HepG2 (cell line): ENCODE data around the gene CHRNA3. TPM values are rescaled to one million over a fixed set of nuclear protein-coding genes. Genes with fewer than 3 reads are reported as not detected.

Experiments used
- GABPB1 ChIP-seq: IDR thresholded peaks from 2 replicates; pipeline ENCODE4 v1.6.1; 2016; ENCODE audit warnings: mild to moderate bottlenecking, missing genetic modification reagents, moderate library complexity, missing compliant biosample characterization
- KDM5A ChIP-seq: fragments of 200-600 bp; sonication (generic); IDR thresholded peaks from 2 replicates; pipeline ENCODE4 v1.7.0; 2018; ENCODE audit warnings: antibody characterized with exemption, mild to moderate bottlenecking, low read length, borderline replicate concordance
- NFE2 ChIP-seq: sonication (generic); formaldehyde crosslinking; IDR thresholded peaks from 2 replicates; pipeline ENCODE4 v1.4.0; 2020; ENCODE audit warnings: missing genetic modification reagents
- PAX8 ChIP-seq: sonication (generic); formaldehyde crosslinking; IDR thresholded peaks from 2 replicates; pipeline ENCODE4 v1.8.0; 2022; ENCODE audit warnings: mild to moderate bottlenecking, missing genetic modification reagents, borderline replicate concordance
- POLR2G ChIP-seq: fragments of 200-400 bp; formaldehyde crosslinking; IDR thresholded peaks from 2 replicates; pipeline ENCODE4 v1.6.1; 2018; ENCODE audit warnings: mild to moderate bottlenecking, low read depth, low read length, moderate library complexity
- SIX4 ChIP-seq: sonication (generic); formaldehyde crosslinking; IDR thresholded peaks from 2 replicates; pipeline ENCODE4 v1.4.0; 2020; ENCODE audit warnings: missing genetic modification reagents
- STAT6 ChIP-seq: sonication (generic); formaldehyde crosslinking; IDR thresholded peaks from 2 replicates; pipeline ENCODE4 v1.4.0; 2020; ENCODE audit warnings: missing genetic modification reagents, mild to moderate bottlenecking, borderline replicate concordance
- TBX3 ChIP-seq: fragments of 450-650 bp; IDR thresholded peaks from 2 replicates; pipeline ENCODE4 v1.6.1; 2017; ENCODE audit warnings: antibody characterized with exemption, mild to moderate bottlenecking, inconsistent platforms, borderline replicate concordance
- polyA plus RNA-seq, 8 experiments: library from polyadenylated mRNA; depleted of rRNA in 3 of 8; stranded (reverse) in 7 of 8; unstranded in 1 of 8; fragments of >200 nt; fragmentation: Illumina TruSeq in 4 of 8; extraction: Trizol in 4 of 8; gene quantifications; 2 replicates each; pipeline versions ENCODE4 v1.2.1 to v1.2.3, GENCODE V29; 2011 to 2016; ENCODE audit warnings: low read depth in 4 of 8, missing spikeins in 1 of 8, mixed read lengths in 1 of 8; ENCODE audit not compliant: insufficient read depth in 1 of 8
- total RNA-seq, 5 experiments: library from RNA; depleted of rRNA; stranded (reverse); fragments of >200 nt; fragmentation: Illumina TruSeq; extraction: Trizol; gene quantifications; 2 replicates each; pipeline ENCODE4 v1.2.3, GENCODE V29; 2016; ENCODE audit warnings: low read depth in 1 of 5
- TF ChIP-seq, protein P1 (sequence below): sonication (generic); formaldehyde crosslinking; IDR thresholded peaks from 2 replicates; pipeline ENCODE4 v1.9.0; 2021; ENCODE audit warnings: missing genetic modification reagents, mild to moderate bottlenecking, borderline replicate concordance

Gene CHRNA3
- total and polyA plus RNA-seq, 2 of the 13 experiments (the other 11 are each of a cell fraction or from before 2014, with no cell fraction given) = not detected

- TF ChIP-seq TBX3 = no peak
- no peak for TF ChIP-seq SIX4 (CRISPR knock-in tag)
- no peak for TF ChIP-seq STAT6 (CRISPR knock-in tag)
- no peak for TF ChIP-seq POLR2G
- TF ChIP-seq, protein P1, sequence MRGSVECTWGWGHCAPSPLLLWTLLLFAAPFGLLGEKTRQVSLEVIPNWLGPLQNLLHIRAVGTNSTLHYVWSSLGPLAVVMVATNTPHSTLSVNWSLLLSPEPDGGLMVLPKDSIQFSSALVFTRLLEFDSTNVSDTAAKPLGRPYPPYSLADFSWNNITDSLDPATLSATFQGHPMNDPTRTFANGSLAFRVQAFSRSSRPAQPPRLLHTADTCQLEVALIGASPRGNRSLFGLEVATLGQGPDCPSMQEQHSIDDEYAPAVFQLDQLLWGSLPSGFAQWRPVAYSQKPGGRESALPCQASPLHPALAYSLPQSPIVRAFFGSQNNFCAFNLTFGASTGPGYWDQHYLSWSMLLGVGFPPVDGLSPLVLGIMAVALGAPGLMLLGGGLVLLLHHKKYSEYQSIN (CRISPR knock-in tag) = no peak
- no peak for TF ChIP-seq NFE2 (CRISPR knock-in tag)
- TF ChIP-seq GABPB1 (CRISPR knock-in tag) = no peak
- TF ChIP-seq KDM5A = no peak
- TF ChIP-seq PAX8 (CRISPR knock-in tag) = no peak
Measured at GRCh38 chr15:78621810-78622402, 1.1 kb upstream of the CHRNA3 start (continued).
